GM19035 (cell line): ENCODE measurements around the gene RPUSD4.
"Not testable (repeated sequence)": the region's sequence is repeated elsewhere in the genome, so short reads cannot be mapped to it uniquely, and the experiment has no call there.

Experiments used
- ATAC-seq: cut with Tn5 transposase; IDR thresholded peaks from one replicate; pipeline ENCODE4 v1.9.1; 2021; ENCODE audit not compliant: unreplicated experiment

Gene RPUSD4

DNA sequence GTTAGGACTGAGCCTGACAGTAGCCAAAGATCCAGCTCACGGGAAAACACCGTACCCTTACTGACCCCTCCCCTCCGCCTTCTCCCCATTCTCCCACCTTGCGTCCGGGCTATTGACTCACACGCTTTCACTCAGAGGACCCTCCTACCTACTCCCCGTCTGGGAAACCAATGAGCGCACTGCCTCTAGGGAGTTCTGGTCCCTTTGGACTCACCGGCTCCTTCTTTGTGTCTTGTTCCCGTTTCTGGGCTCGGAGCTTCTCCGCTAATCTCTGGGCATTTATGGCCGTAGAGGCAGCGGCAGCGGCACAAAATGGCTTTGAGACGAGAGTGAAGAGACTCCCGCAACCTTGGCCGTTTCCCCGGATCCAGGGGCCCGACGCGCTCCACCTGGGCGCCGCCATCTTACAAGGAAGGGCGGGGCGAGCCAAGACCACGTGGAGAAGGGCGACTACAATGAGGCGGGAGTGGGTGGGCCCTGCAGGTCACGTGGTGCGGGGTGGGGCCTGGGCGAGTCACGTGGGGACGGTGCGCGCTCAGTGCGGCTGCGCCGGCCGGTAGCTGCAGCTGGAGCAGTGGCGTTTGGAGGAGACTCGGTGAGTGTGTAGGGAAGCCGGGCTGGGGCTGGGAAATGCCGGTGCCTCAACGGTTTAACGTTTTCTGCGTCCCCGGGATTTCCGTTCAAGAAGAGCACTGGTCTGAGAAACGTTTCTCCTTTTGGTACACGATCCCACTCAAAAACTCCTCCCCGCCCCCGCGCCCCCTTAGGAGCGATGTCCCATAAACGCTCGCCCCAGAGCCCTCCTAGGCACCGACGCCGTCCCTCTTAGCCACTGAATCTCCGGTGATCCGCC, at the start of gene RPUSD4, which contains the start of gene FAM118B:
Gene RPUSD4, minus strand, starts transcription at position 415 of the 853 bp plus-strand sequence. Its CDS starts 12 bp downstream, at position 403.
Gene FAM118B, plus strand, starts transcription at position 547 of the 853 bp plus-strand sequence. CDS start 23,220 bp downstream, outside the sequence.
- ATAC-seq: peak; percentile 97

DNA sequence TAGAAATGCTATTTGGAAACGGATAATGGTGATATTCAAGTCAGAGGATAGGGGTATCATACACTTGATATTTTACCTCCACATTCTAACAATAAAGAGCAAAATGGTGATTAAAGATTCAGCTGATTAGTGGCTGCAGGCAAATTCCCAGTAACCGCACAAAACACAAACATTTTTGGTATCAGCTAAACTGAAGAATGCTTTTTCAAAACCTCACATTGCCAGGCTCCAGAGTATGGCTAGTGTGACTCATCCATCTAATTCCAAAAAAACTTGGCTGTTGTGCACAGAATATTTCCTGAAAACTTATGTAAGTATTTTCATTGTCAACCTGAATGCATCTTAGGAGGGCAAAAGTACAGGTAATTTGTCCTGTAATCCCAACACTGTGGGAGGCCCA, 46.3 kb upstream of the RPUSD4 start:
- ATAC-seq: no peak

GRCh38 chr11:126257144-126257543, 45.7 kb upstream of the RPUSD4 start:
- no peak for ATAC-seq

DNA sequence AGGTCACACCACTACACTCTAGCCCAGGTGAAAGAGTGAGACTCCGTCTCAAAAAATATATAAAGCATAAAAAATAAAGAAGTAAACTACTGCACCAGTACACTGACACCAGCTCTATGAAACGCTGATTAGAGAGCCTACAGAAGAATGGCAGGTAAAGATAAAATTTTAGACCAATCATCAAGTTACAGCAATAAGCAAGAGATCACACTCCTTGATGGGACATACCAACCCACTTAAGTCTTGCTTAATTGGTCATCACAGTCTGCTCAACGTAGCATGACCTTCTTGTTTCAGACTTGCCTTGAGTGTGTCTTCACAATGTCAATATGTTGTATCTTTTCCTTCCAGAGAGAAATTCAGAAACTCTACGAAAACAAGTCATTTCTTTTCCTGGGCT, 44.8 kb upstream of the RPUSD4 start:
- no peak for ATAC-seq

GRCh38 chr11:126255507-126255906, 44.1 kb upstream of the RPUSD4 start:
- not testable (repeated sequence) for ATAC-seq

- ATAC-seq: no peak
Observed at GRCh38 chr11:126254819-126255218, 43.4 kb upstream of the RPUSD4 start.

- no peak for ATAC-seq
Observed at GRCh38 chr11:126253265-126253664, 41.8 kb upstream of the RPUSD4 start.

DNA sequence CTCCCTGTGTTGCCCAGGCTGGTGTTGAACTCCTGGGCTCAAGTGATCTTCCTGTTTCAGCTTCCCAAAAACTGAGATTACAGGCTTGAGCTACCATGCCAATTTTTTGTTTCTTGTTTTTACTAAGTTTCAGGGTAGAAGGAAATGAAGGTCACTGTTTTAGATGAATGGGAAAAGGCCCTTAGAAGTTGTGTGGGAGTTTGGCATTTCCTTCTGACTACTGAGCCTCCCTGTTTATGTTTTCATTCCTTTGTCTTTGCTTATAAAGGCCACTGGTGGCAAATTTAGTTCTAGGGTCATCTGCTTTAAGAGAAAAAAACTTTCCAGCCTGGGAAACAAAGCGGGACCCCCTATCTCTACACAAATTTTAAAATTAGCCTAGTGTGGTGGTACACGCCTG, 35.2 kb upstream of the RPUSD4 start:
- no peak for ATAC-seq

GRCh38 chr11:126233391-126233790, 21.9 kb upstream of the RPUSD4 start:
- ATAC-seq: no peak

DNA sequence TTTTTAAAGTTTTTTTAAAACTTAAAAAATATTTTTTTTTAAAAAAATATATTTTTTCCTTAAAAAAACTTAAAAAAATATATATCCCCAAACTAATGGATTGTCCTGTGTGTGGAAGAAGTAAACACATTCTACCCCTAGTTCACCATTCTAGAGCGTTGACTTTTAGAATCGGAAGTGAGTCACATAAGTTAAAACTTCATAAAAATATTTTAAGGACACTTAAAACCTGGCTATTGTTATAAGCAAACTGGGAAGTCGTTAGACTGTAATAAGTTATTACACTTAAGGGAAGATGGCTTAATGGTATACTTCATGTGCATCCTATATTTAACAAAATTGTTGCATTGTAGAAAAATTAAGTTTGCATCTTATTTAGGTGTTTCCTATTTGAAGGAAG, 21.2 kb upstream of the RPUSD4 start:
- ATAC-seq: no peak

DNA sequence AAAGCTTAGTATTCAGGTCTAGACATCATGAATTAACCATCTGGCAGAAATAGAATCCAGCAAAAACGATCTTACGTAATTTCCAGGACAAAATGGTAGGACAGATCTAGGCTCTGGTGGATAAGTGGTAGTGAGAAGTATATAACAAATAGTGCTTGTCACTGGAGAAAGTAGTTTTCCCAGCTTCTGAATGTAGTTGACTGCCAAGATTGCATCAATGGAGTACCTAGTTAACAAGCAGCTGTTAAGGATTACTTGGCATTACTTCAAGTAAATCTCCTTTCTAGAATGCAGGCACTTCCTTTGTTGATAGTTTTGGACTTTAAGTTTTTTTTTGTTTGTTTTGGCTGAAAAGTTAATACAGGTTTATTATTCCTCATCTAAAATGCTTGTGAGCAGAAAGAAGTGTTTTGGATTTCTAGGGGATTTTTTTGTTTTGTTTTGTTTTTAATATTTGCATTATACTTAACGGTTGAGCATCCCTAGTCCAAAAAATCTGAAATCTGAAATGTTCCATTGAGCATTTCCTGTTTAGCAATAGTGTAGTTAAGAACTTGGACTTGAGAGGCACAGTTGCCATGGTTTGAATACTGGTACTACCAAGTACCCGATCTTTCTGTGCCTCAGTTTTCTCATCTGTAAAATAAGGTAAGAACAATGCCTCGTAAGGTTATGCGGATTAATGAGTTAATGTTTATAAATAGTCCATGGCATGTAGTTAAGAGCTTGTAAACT, 20.4 kb upstream of the RPUSD4 start:
- ATAC-seq: no peak

DNA sequence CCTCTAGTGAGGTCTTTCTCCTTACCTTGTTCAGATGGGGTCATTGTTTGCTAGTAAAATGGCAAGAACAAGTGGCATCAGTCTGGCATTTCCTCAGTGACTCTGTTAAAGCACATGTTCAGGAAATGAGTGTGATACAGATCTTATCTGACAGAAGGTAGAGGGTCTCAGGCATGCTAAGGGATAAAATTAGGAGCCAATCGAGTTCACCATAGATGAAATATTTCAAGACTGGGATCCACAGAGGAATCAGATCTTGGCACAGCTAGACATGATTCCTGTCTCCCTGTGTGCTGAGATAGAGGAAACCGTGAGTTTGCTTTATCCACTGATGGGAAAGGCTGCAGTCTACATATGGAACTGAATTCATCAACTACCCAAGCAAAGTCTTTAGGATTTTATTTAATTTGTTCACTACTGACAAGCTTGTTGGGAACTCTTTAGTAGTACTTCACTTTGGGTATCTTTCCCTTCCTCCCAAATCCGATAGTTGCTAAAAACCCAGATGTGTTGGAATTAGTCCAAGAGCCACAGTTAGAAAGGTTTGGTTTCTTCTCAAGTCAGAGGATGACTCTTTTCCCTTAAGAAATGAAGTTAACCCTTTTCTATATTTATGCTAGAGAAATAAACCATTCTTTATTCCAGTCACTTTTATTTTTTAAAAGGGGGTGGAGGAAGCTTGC, 18.5 kb upstream of the RPUSD4 start:
- no peak for ATAC-seq

DNA sequence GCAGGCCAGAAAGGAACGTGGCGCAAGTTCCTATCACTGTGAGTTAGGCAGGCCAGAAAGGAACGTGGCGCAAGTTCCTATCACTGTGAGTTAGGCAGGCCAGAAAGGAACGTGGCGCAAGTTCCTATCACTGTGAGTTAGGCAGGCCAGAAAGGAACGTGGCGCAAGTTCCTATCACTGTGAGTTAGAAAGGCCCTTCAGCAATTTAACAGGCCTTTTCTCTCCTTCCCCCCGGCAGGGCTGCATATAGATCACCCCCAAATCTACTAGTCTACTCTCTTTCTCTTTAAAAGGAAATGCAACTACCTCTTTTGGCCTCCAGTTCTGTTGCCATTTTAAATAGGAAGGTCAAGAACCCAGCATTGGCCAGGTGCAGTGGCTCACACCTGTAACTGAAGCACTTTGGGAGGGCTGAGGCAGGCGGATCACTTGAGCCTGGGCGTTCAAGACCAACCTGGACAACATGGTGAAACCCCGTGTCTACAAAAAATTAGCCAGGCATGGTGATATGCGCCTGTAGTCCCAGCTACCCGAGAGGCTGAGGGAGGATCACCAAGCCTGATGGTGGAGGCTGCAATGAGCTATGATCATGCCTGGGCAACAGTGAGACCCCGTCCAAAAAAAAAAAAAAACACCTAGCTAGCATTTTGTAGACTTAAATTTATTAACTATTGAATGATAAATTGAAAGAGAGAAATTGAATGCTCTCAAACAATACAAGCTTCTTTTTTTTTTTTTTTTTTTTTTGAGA, 15.1 kb upstream of the RPUSD4 start:
- ATAC-seq: no peak

GRCh38 chr11:126225295-126225665, 13.8 kb upstream of the RPUSD4 start:
- no peak for ATAC-seq

- no peak for ATAC-seq
Observed at GRCh38 chr11:126224647-126225294, 13.3 kb upstream of the RPUSD4 start.

GRCh38 chr11:126219547-126219946, 8.1 kb upstream of the RPUSD4 start:
- ATAC-seq: no peak

GRCh38 chr11:126217491-126217890, 6.0 kb upstream of the RPUSD4 start:
- no peak for ATAC-seq

- no peak for ATAC-seq
Observed at GRCh38 chr11:126216526-126217305, 5.3 kb upstream of the RPUSD4 start.

- no peak for ATAC-seq
Observed at GRCh38 chr11:126214841-126215240, 3.4 kb upstream of the RPUSD4 start.

DNA sequence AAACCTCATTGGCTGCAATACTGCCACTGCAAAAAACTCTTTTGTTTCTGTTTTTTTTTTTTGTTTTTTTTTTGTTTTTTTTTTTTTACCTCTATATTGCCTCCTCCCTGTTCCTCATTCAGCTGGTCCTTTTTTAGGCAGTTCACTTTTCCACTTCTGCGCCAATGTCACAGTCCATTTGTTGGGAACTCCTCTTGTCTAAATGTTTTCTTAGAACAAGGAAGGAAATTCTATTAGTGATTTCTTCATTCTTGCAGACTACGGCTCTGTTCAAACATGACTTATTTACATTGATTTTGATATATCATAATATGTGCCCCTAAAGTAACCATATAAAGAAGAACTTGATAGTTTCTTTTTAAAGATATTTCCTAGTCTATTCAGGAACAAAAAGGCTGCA, 3.0 kb upstream of the RPUSD4 start:
- ATAC-seq: no peak
